ENCODE results near the gene KISS1.

- TF ChIP-seq REST (IDR thresholded peaks at IDR 0.05; ENCODE audit: insufficient read depth in 1 of 2, low read depth in 2 of 2, low read length in 2 of 2), result no peak
- TF ChIP-seq POLR2AphosphoS5 (IDR thresholded peaks at IDR 0.05; ENCODE audit: low read depth, low read length), result no peak
- TF ChIP-seq FOXP2 (optimal IDR thresholded peaks at IDR 0.05; ENCODE audit: borderline replicate concordance, extremely low read depth, extremely low read length, insufficient read depth), result no peak
- no peak for TF ChIP-seq TAF1 (IDR thresholded peaks at IDR 0.05; ENCODE audit: borderline replicate concordance, insufficient read depth, low read length)
- no peak for TF ChIP-seq SIN3A (IDR thresholded peaks at IDR 0.05; ENCODE audit: borderline replicate concordance, insufficient read depth, low read length)
Measured at GRCh38 chr1:204176049-204176448, 20.2 kb downstream of the KISS1 start.
